DOHH2 (cell line): ENCODE results near the gene ACSS2.

Experiments
- CTCF ChIP-seq: fragments of 200-600 bp; sonication (generic); IDR thresholded peaks from one replicate; pipeline ENCODE4 v1.5.1; 2014; ENCODE audit warnings: antibody characterized with exemption, mild to moderate bottlenecking, low read depth, low read length; ENCODE audit not compliant: poor library complexity, severe bottlenecking
- EZH2phosphoT487 ChIP-seq: fragments of 200-600 bp; sonication (generic); IDR thresholded peaks from 2 replicates; pipeline ENCODE4 v1.6.1; 2017; ENCODE audit warnings: borderline replicate concordance, mild to moderate bottlenecking, antibody characterized with exemption, low read length, moderate library complexity, mixed read lengths

- TF ChIP-seq CTCF, result no peak
- no peak for TF ChIP-seq EZH2phosphoT487
These were observed 46.4 kb downstream of the ACSS2 start for GRCh38 chr20:34922654-34923381.
